ENCODE data around the gene USE1.

The USE1 gene

GRCh38 chr19:17242431-17243208 lies 27.5 kb downstream of the USE1 start:
- FAIRE-seq (no peak), DNase-seq (ENCODE audit: insufficient read length, low spot score) (no peak)
- TF ChIP-seq PAX5 (IDR thresholded peaks at IDR 0.05; ENCODE audit: insufficient read depth, low read length, severe bottlenecking) (peak; percentile 42), POLR2A (IDR thresholded peaks at IDR 0.05; ENCODE audit: low read depth, low read length) (no peak)

DNA sequence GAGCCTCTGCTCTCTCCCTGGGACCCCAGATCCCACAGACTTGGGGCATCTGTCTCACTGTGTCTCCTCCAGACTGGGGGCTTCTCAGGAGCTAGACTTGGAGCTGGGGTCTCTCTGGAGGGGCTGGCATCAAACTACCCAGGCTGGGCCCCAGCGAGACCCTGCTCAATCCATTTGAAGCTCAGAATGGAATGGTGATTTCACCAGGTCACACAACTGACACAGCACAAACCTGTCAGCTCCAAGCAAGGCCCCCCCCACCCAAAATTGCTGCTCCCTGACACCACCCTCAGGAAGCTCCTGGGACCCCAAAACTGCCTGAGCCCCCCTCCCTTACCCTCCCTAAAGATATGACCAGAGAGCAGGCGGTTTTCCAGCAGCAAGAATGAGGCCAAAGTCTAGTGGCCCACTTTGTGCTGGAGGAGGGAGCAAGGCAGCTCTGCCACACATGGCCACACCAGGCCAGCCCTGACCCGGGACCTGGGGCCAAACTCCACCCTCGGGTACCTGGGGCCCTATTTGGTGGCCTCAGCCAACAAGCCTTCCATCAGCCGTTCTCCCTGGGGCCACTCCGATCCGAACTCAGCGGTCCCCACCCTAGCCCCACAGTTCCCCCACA lies 28.2 kb downstream of the USE1 start:
- DNase-seq (ENCODE audit: insufficient read length, low spot score) (no peak), FAIRE-seq (no peak)
- TF ChIP-seq PAX5 (IDR thresholded peaks at IDR 0.05; ENCODE audit: insufficient read depth, low read length, severe bottlenecking): no peak
- no peak for TF ChIP-seq TAF1 (IDR thresholded peaks at IDR 0.05; ENCODE audit: low read depth, low read length)
- no peak for TF ChIP-seq POLR2A (IDR thresholded peaks at IDR 0.05; ENCODE audit: low read depth, low read length)
- no peak for TF ChIP-seq POU2F2 (IDR thresholded peaks at IDR 0.05; ENCODE audit: low read depth, low read length)
- no peak for TF ChIP-seq POLR2AphosphoS5 (IDR thresholded peaks at IDR 0.05; ENCODE audit: low read depth, low read length)
- no peak for TF ChIP-seq SPI1 (IDR thresholded peaks at IDR 0.05; ENCODE audit: low read depth, low read length)

GRCh38 chr19:17243830-17244617 lies 28.9 kb downstream of the USE1 start:
- TF ChIP-seq POU2F2 (IDR thresholded peaks at IDR 0.05; ENCODE audit: low read depth, low read length) (no peak), POLR2A (IDR thresholded peaks at IDR 0.05; ENCODE audit: low read depth, low read length) (no peak), SPI1 (IDR thresholded peaks at IDR 0.05; ENCODE audit: low read depth, low read length) (no peak), POLR2AphosphoS5 (IDR thresholded peaks at IDR 0.05; ENCODE audit: low read depth, low read length) (no peak), TAF1 (IDR thresholded peaks at IDR 0.05; ENCODE audit: low read depth, low read length) (no peak), PAX5 (IDR thresholded peaks at IDR 0.05; ENCODE audit: insufficient read depth, low read length, severe bottlenecking) (no peak)
- no peak for FAIRE-seq
- DNase-seq (ENCODE audit: insufficient read length, low spot score): no peak

- FAIRE-seq: no peak
- TF ChIP-seq SPI1 (IDR thresholded peaks at IDR 0.05; ENCODE audit: low read depth, low read length) (no peak), POU2F2 (IDR thresholded peaks at IDR 0.05; ENCODE audit: low read depth, low read length) (no peak), PAX5 (IDR thresholded peaks at IDR 0.05; ENCODE audit: insufficient read depth, low read length, severe bottlenecking) (no peak), POLR2A (IDR thresholded peaks at IDR 0.05; ENCODE audit: low read depth, low read length) (no peak), POLR2AphosphoS5 (IDR thresholded peaks at IDR 0.05; ENCODE audit: low read depth, low read length) (no peak), TAF1 (IDR thresholded peaks at IDR 0.05; ENCODE audit: low read depth, low read length) (no peak)
- DNase-seq (ENCODE audit: insufficient read length, low spot score): no peak
Observed at GRCh38 chr19:17244618-17245534, 29.7 kb downstream of the USE1 start.

DNA sequence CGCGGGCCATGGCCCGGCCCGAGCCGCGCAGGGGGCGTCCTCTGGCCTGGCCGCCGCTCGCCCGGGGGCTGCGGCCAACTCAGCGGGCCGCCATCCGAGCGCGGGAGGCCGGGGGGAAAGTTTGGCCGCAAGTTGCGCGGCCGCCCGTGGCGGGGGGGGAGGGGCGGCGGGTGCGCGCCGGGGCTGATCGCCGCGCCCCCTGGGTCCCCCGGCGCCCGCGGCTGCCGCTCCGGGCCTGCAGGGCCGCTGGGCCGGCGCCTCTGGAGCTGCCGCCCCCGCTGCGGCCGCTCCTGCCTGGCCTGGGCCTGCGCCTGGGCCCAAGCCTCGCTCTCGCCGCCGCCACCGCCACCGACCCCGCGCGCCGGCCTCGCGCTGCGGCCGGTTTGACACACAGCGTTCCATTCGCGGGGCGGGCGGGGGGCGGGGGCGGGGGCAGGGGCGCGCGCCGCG lies 30.4 kb downstream of the USE1 start, which contains the start of gene NR2F6:
TSS of gene NR2F6 (minus strand) at position 385 of the 450 bp plus-strand sequence. CDS start 699 bp downstream, outside the sequence.
- no peak for DNase-seq (ENCODE audit: insufficient read length, low spot score)
- no peak for TF ChIP-seq POU2F2 (IDR thresholded peaks at IDR 0.05; ENCODE audit: low read depth, low read length)
- FAIRE-seq: peak; percentile 31

- FAIRE-seq (no peak), DNase-seq (ENCODE audit: insufficient read length, low spot score) (no peak)
- TF ChIP-seq TAF1 (IDR thresholded peaks at IDR 0.05; ENCODE audit: low read depth, low read length) (no peak), POLR2AphosphoS5 (IDR thresholded peaks at IDR 0.05; ENCODE audit: low read depth, low read length) (no peak), POU2F2 (IDR thresholded peaks at IDR 0.05; ENCODE audit: low read depth, low read length) (no peak), POLR2A (IDR thresholded peaks at IDR 0.05; ENCODE audit: low read depth, low read length) (no peak), SPI1 (IDR thresholded peaks at IDR 0.05; ENCODE audit: low read depth, low read length) (no peak), PAX5 (IDR thresholded peaks at IDR 0.05; ENCODE audit: insufficient read depth, low read length, severe bottlenecking) (no peak)
Observed at GRCh38 chr19:17246681-17247425, 31.7 kb downstream of the USE1 start.

GRCh38 chr19:17248011-17248776 lies 33.0 kb downstream of the USE1 start:
- TF ChIP-seq TAF1 (IDR thresholded peaks at IDR 0.05; ENCODE audit: low read depth, low read length) (no peak), POLR2A (IDR thresholded peaks at IDR 0.05; ENCODE audit: low read depth, low read length) (no peak), SPI1 (IDR thresholded peaks at IDR 0.05; ENCODE audit: low read depth, low read length) (no peak), POU2F2 (IDR thresholded peaks at IDR 0.05; ENCODE audit: low read depth, low read length) (0 out of 2 replicates have a peak, but pooled peaks have one; percentile 21), PAX5 (IDR thresholded peaks at IDR 0.05; ENCODE audit: insufficient read depth, low read length, severe bottlenecking) (no peak), POLR2AphosphoS5 (IDR thresholded peaks at IDR 0.05; ENCODE audit: low read depth, low read length) (no peak)
- FAIRE-seq (no peak), DNase-seq (ENCODE audit: insufficient read length, low spot score) (no peak)
